Loucy (cell line): ENCODE measurements around the gene KNSTRN.
A peak's percentile ranks its signal among the peaks of the same experiment; 100 is the strongest.

Experiments
- H2AFZ ChIP-seq: fragments of 200-600 bp; sonication (generic); 2 replicates; pipeline ENCODE4 v1.6.0; 2016; ENCODE audit warnings: antibody characterized with exemption, mild to moderate bottlenecking, low read length, moderate library complexity
- H3F3A ChIP-seq: fragments of 200-600 bp; 2 replicates; pipeline ENCODE4 v1.6.0; 2016; ENCODE audit warnings: antibody characterized with exemption, low read depth, mild to moderate bottlenecking
- H3K27me3 ChIP-seq: fragments of 200-600 bp; sonication (generic); 2 replicates; pipeline ENCODE4 v1.6.1; 2014; ENCODE audit warnings: low read length, mild to moderate bottlenecking; ENCODE audit not compliant: insufficient read depth, poor library complexity, severe bottlenecking
- H3K36me3 ChIP-seq: fragments of 200-600 bp; sonication (generic); 2 replicates; pipeline ENCODE4 v1.6.1; 2016; ENCODE audit warnings: low read length; ENCODE audit not compliant: insufficient read depth
- H3K4me1 ChIP-seq: fragments of 200-600 bp; sonication (generic); 2 replicates; pipeline ENCODE4 v1.5.1; 2014; ENCODE audit warnings: low read length, mild to moderate bottlenecking; ENCODE audit not compliant: insufficient read depth, poor library complexity, severe bottlenecking
- H3K4me2 ChIP-seq: fragments of 200-600 bp; sonication (generic); 2 replicates; pipeline ENCODE4 v1.6.0; 2014; ENCODE audit warnings: antibody characterized with exemption, low read length, low read depth, mild to moderate bottlenecking; ENCODE audit not compliant: poor library complexity, severe bottlenecking
- H3K4me3 ChIP-seq: fragments of 200-600 bp; sonication (generic); 2 replicates; pipeline ENCODE4 v1.5.1; 2014; ENCODE audit warnings: low read length, mild to moderate bottlenecking, mixed read lengths; ENCODE audit not compliant: poor library complexity, severe bottlenecking
- H3K79me2 ChIP-seq: fragments of 200-600 bp; sonication (generic); 2 replicates; pipeline ENCODE4 v1.6.1; 2014; ENCODE audit warnings: low read length; ENCODE audit not compliant: insufficient read depth
- H3K9ac ChIP-seq: fragments of 200-600 bp; sonication (generic); 2 replicates; pipeline ENCODE4 v1.6.0; 2014; ENCODE audit warnings: mild to moderate bottlenecking, low read depth, low read length, moderate library complexity; ENCODE audit not compliant: poor library complexity, severe bottlenecking
- H3K9me2 ChIP-seq: fragments of 200-600 bp; sonication (generic); replicated peaks from 2 replicates; pipeline ENCODE4 v1.6.1; 2016; ENCODE audit warnings: low read depth, low read length, mixed read lengths
- H3K9me3 ChIP-seq: fragments of 200-600 bp; sonication (generic); 2 replicates; pipeline ENCODE4 v1.6.1; 2014; ENCODE audit warnings: mild to moderate bottlenecking, antibody characterized with exemption, low read length, low read depth; ENCODE audit not compliant: insufficient read depth
- H4K20me1 ChIP-seq: fragments of 200-600 bp; sonication (generic); 2 replicates; pipeline ENCODE4 v1.6.0; 2014; ENCODE audit warnings: antibody characterized with exemption, low read length, mild to moderate bottlenecking; ENCODE audit not compliant: insufficient read depth, poor library complexity, severe bottlenecking
- CTCF ChIP-seq: fragments of 200-600 bp; sonication (generic); conservative IDR thresholded peaks from 2 replicates; pipeline ENCODE4 v1.5.1; 2014; ENCODE audit warnings: mild to moderate bottlenecking, antibody characterized with exemption, low read length
- EZH2phosphoT487 ChIP-seq: fragments of 200-600 bp; IDR thresholded peaks from 2 replicates; pipeline ENCODE4 v1.6.1; 2018; ENCODE audit warnings: antibody characterized with exemption, mild to moderate bottlenecking, moderate library complexity, borderline replicate concordance

The KNSTRN gene

GRCh38 chr15:40443255-40443654 lies 60.7 kb downstream of the KNSTRN start:
- Histone ChIP-seq H3K4me3 (peak overlapping the region; percentile 85), H4K20me1 (peaks cover 57% of the 10 kb centered on the region), H3K4me2 (peak overlapping the region; percentile 98), H3K9ac (peak overlapping the region; percentile 90), H3F3A (no peaks in the 10 kb centered on the region), H3K36me3 (no peaks in the 10 kb centered on the region), H3K9me3 (no peaks in the 10 kb centered on the region), H2AFZ (no peak overlapping the region), H3K9me2 (no peaks in the 10 kb centered on the region), H3K79me2 (peaks cover 73% of the 10 kb centered on the region), H3K4me1 (peaks cover 57% of the 10 kb centered on the region), H3K27me3 (no peaks in the 10 kb centered on the region)
- TF ChIP-seq CTCF = no peak
- no peak for TF ChIP-seq EZH2phosphoT487

- TF ChIP-seq EZH2phosphoT487 (no peak), CTCF (no peak)
- Histone ChIP-seq H3K79me2 (peaks cover 79% of the 10 kb centered on the region), H3F3A (no peaks in the 10 kb centered on the region), H3K4me3 (peak overlapping the region; percentile 85), H3K27me3 (no peaks in the 10 kb centered on the region), H3K4me1 (peaks cover 57% of the 10 kb centered on the region), H3K9me2 (no peaks in the 10 kb centered on the region), H3K36me3 (no peaks in the 10 kb centered on the region), H2AFZ (no peak overlapping the region), H4K20me1 (peaks cover 59% of the 10 kb centered on the region), H3K4me2 (peak overlapping the region; percentile 98), H3K9ac (peak overlapping the region; percentile 90), H3K9me3 (no peaks in the 10 kb centered on the region)
Observed at GRCh38 chr15:40443846-40444245, 61.3 kb downstream of the KNSTRN start.
